ENCODE data around the gene ACSL1. TPM values are rescaled to one million over a fixed set of nuclear protein-coding genes. Genes with fewer than 3 reads are reported as not detected.

Gene ACSL1
- total RNA-seq, 2 donors from 2014 or later: 23.3 to 80.4 TPM

DNA sequence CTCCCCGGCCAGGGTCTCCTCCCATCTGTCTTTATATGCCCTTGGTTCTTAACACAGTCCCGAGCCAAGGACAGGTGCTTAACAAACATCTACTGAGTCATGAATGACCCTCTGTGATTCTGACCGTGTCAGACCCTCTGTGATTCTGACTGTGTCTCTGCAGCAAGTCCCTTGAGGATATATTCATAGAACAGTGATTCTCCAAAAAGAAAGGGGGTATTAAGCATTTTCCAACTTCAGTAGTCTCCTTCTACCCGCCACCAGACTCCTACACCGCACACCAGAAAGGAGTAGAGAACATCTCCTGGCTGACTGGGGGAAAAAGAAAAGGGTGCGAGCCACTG is 13.6 kb downstream of the ACSL1 start:
- intact Hi-C loops (cut with DNase I): no loop called here
- TF ChIP-seq, protein P1, sequence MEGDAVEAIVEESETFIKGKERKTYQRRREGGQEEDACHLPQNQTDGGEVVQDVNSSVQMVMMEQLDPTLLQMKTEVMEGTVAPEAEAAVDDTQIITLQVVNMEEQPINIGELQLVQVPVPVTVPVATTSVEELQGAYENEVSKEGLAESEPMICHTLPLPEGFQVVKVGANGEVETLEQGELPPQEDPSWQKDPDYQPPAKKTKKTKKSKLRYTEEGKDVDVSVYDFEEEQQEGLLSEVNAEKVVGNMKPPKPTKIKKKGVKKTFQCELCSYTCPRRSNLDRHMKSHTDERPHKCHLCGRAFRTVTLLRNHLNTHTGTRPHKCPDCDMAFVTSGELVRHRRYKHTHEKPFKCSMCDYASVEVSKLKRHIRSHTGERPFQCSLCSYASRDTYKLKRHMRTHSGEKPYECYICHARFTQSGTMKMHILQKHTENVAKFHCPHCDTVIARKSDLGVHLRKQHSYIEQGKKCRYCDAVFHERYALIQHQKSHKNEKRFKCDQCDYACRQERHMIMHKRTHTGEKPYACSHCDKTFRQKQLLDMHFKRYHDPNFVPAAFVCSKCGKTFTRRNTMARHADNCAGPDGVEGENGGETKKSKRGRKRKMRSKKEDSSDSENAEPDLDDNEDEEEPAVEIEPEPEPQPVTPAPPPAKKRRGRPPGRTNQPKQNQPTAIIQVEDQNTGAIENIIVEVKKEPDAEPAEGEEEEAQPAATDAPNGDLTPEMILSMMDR (IDR thresholded peaks at IDR 0.05): no peak
- peaks cover 11% of the 10 kb centered on the region for H3K4me1 ChIP-seq
- H3K4me3 ChIP-seq: no peak overlapping the region
- no peak overlapping the region for H3K27ac ChIP-seq
- DNase-seq: no peak
- no peaks in the 10 kb centered on the region for H3K27me3 ChIP-seq
- no peaks in the 10 kb centered on the region for H3K36me3 ChIP-seq
- no peaks in the 10 kb centered on the region for H3K9me3 ChIP-seq
- H3K9ac ChIP-seq (ENCODE audit: low read depth in 2 of 2, low read length in 2 of 2): no peak overlapping the region

DNA sequence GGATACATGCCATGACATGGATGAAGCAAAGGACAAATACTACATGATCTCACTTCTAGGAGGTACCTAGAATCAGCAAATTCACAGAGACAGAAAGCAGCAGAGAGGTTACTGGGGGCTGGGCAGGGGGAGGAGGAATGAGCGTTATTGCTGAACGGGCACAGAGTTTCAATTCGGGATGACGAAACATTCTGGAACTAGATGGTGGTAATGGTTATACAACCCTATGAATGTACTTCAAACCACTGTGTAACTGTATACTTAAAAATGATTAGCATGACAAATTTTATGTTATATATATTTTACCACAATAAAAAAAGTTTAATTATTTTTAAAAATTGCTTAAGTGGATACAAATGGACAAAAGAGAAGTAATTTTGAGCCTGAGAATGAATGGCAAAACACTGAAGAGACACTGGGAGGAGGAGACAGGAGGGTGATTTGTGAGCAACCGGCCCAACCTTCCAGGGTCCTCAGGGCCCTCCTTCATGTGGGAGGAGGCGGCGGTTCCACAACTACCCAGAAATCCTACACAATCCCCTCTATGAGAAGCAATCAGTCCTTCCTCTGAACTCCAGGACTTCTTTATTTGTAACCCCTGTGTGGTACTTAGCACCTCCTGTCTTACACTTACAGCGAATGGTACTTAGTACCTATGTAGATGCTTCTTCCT is 14.1 kb downstream of the ACSL1 start:
- DNase-seq: no peak
- Histone ChIP-seq H3K4me1 (peaks cover 11% of the 10 kb centered on the region), H3K9me3 (no peaks in the 10 kb centered on the region), H3K27ac (no peak overlapping the region), H3K9ac (ENCODE audit: low read depth in 2 of 2, low read length in 2 of 2) (no peak overlapping the region), H3K36me3 (no peaks in the 10 kb centered on the region), H3K4me3 (no peak overlapping the region), H3K27me3 (no peaks in the 10 kb centered on the region)
- TF ChIP-seq, protein P1 (IDR thresholded peaks at IDR 0.05): no peak
- intact Hi-C loops (cut with DNase I): no loop called here

GRCh38 chr4:184810720-184811119 is 15.0 kb downstream of the ACSL1 start:
- Histone ChIP-seq H3K4me3 (no peak overlapping the region), H3K27me3 (no peaks in the 10 kb centered on the region), H3K9ac (ENCODE audit: low read depth in 2 of 2, low read length in 2 of 2) (no peak overlapping the region), H3K36me3 (no peaks in the 10 kb centered on the region), H3K4me1 (peaks cover 16% of the 10 kb centered on the region), H3K9me3 (no peaks in the 10 kb centered on the region), H3K27ac (no peak overlapping the region)
- no peak for DNase-seq
- intact Hi-C loops (cut with DNase I): no loop called here
- TF ChIP-seq, protein P1 (IDR thresholded peaks at IDR 0.05): no peak

DNA sequence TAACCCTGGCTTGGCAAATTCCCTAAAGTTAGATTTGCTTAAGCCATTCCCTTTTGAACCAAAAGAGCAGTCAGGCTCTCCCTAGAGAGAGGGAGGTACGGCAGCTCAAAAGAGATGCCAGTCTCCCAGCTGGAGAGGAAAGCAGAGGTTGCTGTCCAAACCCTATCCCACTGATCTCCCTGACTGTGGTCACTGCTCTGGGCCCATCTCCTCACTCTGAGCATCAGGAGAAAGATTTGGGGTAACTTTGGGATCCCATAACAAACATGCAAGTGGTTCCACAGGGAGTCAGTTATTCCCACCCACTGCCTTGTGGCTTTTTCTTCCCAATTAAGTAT is 17.1 kb downstream of the ACSL1 start:
- no peak for DNase-seq
- TF ChIP-seq, protein P1 (IDR thresholded peaks at IDR 0.05): no peak
- H3K9me3 ChIP-seq: no peaks in the 10 kb centered on the region
- intact Hi-C loops (cut with DNase I): no loop called here
- peaks cover 13% of the 10 kb centered on the region for H3K4me1 ChIP-seq
- H3K27ac ChIP-seq: no peak overlapping the region
- H3K27me3 ChIP-seq: no peaks in the 10 kb centered on the region
- H3K9ac ChIP-seq (ENCODE audit: low read depth in 2 of 2, low read length in 2 of 2): no peak overlapping the region
- H3K4me3 ChIP-seq: no peak overlapping the region
- H3K36me3 ChIP-seq: no peaks in the 10 kb centered on the region

DNA sequence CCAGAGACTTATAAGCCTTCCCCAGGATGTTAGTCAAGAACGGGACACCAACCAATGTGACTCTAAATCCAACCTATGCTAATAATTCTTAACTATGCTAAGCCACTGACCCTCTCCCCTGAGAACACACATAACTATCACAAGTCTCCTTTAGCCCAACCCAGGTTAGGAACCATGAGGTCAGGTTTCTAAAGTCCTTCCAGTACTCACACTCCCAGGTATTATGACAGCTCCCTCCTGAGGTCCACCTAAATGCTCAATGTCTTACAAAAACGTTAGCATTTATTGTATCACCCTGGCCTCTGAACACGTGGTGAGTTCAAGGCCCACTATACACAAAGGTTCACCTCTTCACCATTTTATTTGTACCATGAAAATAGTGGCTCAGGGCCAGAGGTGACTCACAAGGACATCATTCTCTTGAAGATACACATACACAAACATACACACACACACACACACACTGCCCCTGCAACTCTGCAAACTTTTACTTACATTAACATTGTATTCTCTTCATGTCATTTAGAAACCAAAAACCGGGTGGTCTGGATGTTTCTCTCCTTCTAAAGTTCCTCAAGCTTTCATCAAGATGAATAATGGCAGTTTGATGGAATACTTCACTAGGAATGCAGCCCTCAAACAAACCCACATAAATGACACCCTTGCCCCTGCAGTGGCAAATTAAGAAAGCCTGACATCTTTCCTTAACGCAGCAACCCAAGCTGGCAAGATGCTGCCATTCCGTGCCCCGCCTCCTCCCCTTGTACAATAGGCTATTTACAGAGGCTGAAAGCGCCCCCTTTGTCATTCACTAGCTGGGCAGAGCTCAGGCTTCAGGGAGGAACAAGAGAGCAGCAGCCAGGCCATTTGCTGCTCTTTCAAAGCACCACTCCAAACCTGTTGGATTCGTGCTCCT is 17.7 kb downstream of the ACSL1 start:
- H3K4me1 ChIP-seq: peaks cover 13% of the 10 kb centered on the region
- H3K36me3 ChIP-seq: no peaks in the 10 kb centered on the region
- no peaks in the 10 kb centered on the region for H3K9me3 ChIP-seq
- H3K27ac ChIP-seq: no peak overlapping the region
- H3K4me3 ChIP-seq: no peak overlapping the region
- no peak for DNase-seq
- TF ChIP-seq, protein P1 (IDR thresholded peaks at IDR 0.05): no peak
- intact Hi-C loops (cut with DNase I): no loop called here
- no peak overlapping the region for H3K9ac ChIP-seq (ENCODE audit: low read depth in 2 of 2, low read length in 2 of 2)
- H3K27me3 ChIP-seq: no peaks in the 10 kb centered on the region
